Progenitor cell of endocrine pancreas (in vitro differentiated cells): Measurements from ENCODE around the gene HNF4A. TPM values are rescaled to one million over a fixed set of nuclear protein-coding genes. Genes with fewer than 3 reads are reported as not detected.

Experiments used
- DNase-seq: peaks from one replicate; pipeline ENCODE4 v3.0.0; 2021; ENCODE audit warnings: low spot score; ENCODE audit not compliant: unreplicated experiment
- H3K27ac Mint-ChIP-seq: 2 replicates; pipeline ENCODE4 v1.8.0; 2021; ENCODE audit warnings: mild to moderate bottlenecking, moderate library complexity, mixed read lengths
- H3K27me3 Mint-ChIP-seq: 2 replicates; pipeline ENCODE4 v1.8.0; 2021; ENCODE audit warnings: mixed read lengths
- H3K36me3 Mint-ChIP-seq: 2 replicates; pipeline ENCODE4 v1.8.0; 2022; ENCODE audit warnings: mixed read lengths; ENCODE audit not compliant: insufficient read depth
- H3K4me1 Mint-ChIP-seq: 2 replicates; pipeline ENCODE4 v1.8.0; 2021; ENCODE audit warnings: low read depth, mixed read lengths
- H3K4me3 Mint-ChIP-seq: 2 replicates; pipeline ENCODE4 v1.8.0; 2021; ENCODE audit warnings: low read depth, mild to moderate bottlenecking, moderate library complexity, mixed read lengths
- H3K9me3 Mint-ChIP-seq: 2 replicates; pipeline ENCODE4 v1.8.0; 2021; ENCODE audit warnings: low read depth, mixed read lengths
- CTCF ChIP-seq: fragments of 200-600 bp; sonication (generic); IDR thresholded peaks from one replicate; pipeline ENCODE4 v1.5.0; 2021; ENCODE audit warnings: antibody characterized with exemption, mild to moderate bottlenecking; ENCODE audit not compliant: unreplicated experiment
- total RNA-seq: library from RNA; stranded (reverse); gene quantifications from 2 replicates; pipeline ENCODE4 v1.2.1, GENCODE V29; 2021

HNF4A gene
- total RNA-seq, 1 donor from 2014 or later: 72.9 TPM

GRCh38 chr20:44436393-44436792 lies 80.9 kb downstream of the HNF4A start:
- Mint-ChIP-seq H3K4me3 (no peak overlapping the region), H3K4me1 (no peaks in the 10 kb centered on the region), H3K36me3 (no peaks in the 10 kb centered on the region), H3K27me3 (no peaks in the 10 kb centered on the region), H3K9me3 (no peaks in the 10 kb centered on the region), H3K27ac (no peak overlapping the region)
- DNase-seq: no peak
- no peak for TF ChIP-seq CTCF

DNA sequence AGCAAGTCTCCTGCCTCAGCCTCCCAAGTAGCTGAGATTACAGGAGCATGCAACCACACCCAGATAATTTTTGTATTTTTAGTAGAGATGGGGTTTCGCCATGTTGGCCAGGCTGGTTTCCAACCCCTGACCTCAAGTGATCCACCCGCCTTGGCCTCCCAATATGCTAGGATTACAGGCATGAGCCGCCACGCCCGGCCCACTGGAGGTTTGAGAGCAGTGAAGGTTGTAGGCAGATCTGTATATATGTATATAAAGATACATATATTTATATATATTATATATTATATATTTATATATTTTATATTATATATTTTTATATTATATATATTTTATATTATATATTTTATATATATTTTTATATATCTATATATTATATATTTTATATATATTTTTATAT lies 82.0 kb downstream of the HNF4A start:
- H3K9me3 Mint-ChIP-seq: no peaks in the 10 kb centered on the region
- DNase-seq: no peak
- no peaks in the 10 kb centered on the region for H3K4me1 Mint-ChIP-seq
- TF ChIP-seq CTCF: no peak
- no peaks in the 10 kb centered on the region for H3K36me3 Mint-ChIP-seq
- H3K27me3 Mint-ChIP-seq: no peaks in the 10 kb centered on the region
- H3K4me3 Mint-ChIP-seq: no peak overlapping the region
- H3K27ac Mint-ChIP-seq: no peak overlapping the region

DNA sequence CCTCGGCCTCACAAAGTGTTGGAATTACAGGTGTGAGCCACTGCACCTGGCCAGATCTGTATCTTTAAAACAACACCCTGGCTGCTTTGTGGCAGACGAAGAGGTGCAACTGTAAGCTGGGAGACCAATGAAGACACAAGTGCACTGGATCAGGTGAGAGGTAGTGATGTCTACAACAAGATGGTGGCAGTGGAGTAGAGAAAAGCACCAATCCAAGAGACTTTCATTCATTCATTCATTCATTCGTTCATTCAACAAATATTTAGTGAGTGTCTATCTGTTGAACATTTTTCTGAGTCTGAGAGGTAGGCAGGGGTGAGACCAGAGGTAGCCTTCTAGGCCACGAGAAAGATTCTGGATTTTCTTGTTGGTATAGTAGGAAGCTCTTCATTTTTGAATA lies 83.3 kb downstream of the HNF4A start:
- DNase-seq: no peak
- Mint-ChIP-seq H3K27me3 (no peaks in the 10 kb centered on the region), H3K27ac (no peak overlapping the region), H3K9me3 (no peaks in the 10 kb centered on the region), H3K4me1 (no peaks in the 10 kb centered on the region), H3K36me3 (no peaks in the 10 kb centered on the region), H3K4me3 (no peak overlapping the region)
- TF ChIP-seq CTCF: no peak

DNA sequence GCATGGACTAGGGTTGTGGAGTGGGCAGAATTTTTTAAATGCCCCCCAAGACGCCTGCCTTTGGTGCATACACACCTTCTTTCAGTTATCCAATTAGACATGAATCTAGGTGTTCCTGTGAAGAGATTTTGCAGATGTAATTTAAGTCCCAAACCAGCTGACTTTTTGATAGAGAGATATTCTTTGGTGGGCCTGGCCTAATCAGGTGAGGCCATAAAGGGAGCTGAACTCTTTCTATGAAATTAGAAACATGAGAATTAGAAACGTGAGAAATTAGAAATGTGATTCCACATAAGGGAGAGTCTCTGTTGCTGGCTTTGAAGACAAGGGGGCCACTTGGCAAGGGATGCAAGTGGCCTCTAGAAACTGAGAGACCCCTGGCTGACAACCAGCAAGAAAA lies 83.8 kb downstream of the HNF4A start:
- no peaks in the 10 kb centered on the region for H3K4me1 Mint-ChIP-seq
- H3K36me3 Mint-ChIP-seq: no peaks in the 10 kb centered on the region
- no peak overlapping the region for H3K27ac Mint-ChIP-seq
- H3K4me3 Mint-ChIP-seq: no peak overlapping the region
- no peaks in the 10 kb centered on the region for H3K9me3 Mint-ChIP-seq
- no peak for DNase-seq
- H3K27me3 Mint-ChIP-seq: no peaks in the 10 kb centered on the region
- no peak for TF ChIP-seq CTCF

DNA sequence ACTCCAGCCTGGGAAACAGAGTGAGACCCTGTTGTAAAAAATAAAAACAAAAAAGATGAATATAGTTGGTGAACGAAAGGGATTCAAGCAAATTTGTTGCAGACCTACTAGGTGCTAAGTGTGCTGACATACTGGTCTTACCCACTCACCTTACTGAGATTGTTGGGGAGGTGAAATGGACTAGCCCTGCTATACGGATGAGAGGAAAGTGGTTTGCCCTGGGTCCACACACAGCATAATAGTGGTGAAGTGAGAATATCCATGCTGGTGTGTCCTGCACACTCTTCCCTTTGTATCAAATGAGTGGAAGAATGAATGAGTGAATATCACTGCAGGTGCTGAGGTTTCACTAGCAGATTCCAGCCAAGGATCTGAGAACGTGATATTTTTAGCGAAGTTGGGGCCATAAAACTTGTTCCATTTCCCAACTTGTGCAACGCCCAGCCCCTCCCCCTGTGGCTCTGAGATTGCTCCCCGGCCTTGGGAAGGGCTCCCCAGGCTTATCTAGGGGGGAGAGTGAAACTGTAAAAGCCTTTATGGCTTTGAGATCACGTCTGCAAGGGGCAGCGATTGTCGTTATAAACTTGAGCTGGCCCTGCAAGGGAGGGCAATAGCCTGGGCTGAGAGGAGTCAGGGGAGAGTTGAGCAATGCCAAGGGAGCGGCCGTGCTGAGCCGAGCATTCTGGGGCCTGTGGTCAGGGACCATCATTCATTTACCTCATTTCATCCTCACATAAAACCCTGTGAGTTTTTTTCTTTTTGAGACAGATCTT lies 87.0 kb downstream of the HNF4A start:
- no peak for TF ChIP-seq CTCF
- Mint-ChIP-seq H3K27ac (no peak overlapping the region), H3K9me3 (no peaks in the 10 kb centered on the region), H3K4me3 (no peak overlapping the region), H3K36me3 (no peaks in the 10 kb centered on the region), H3K27me3 (no peaks in the 10 kb centered on the region), H3K4me1 (no peaks in the 10 kb centered on the region)
- DNase-seq: no peak
